HG03103 (cell line): ENCODE measurements around the gene ARL4A.

ENCODE experiments used
- ATAC-seq: cut with Tn5 transposase; IDR thresholded peaks from one replicate; pipeline ENCODE4 v1.9.1; 2021; ENCODE audit warnings: low read depth; ENCODE audit not compliant: unreplicated experiment

ARL4A gene

GRCh38 chr7:12695965-12696364 lies 8.5 kb downstream of the ARL4A start:
- no peak for ATAC-seq

GRCh38 chr7:12699299-12699698 lies 11.9 kb downstream of the ARL4A start:
- ATAC-seq: no peak

DNA sequence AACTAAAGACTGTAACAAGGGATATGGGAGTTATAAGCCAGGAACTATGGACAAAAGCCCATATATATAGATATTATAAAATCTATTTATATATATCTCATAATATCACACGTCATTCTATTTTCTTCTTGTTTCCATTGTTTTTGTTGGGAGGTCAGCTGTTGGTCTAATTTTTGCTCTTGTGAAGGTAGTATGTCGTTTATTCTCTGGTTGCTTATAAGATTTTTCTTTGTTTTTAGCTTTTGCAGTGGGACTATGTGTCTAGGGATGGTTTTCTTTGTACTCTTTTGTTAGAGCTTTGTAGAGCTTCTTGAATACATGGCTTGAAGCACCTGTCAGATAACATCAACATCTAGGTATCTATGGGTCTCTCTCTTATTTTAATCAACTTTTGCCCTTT lies 14.0 kb downstream of the ARL4A start:
- no peak for ATAC-seq

DNA sequence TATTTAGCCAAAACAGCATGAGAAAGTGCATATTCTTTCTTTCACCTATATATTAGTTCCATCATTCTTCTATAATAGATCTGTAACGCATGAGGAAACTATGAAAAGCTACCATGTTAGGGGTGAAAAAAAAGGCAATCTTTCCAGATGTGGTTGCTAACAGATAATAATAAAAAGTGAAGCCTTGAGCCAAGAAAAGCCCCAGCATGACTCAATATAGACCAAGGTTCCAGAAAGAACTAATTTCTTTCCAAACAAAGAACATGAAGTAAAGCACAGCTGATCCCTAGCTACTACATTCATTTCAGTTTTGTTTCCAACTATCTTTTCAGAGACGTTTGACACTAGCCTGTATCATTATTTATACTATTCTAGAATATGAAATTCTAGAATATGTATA lies 16.4 kb downstream of the ARL4A start:
- ATAC-seq: no peak

- no peak for ATAC-seq
Measured at GRCh38 chr7:12705878-12706277, 18.4 kb downstream of the ARL4A start.

DNA sequence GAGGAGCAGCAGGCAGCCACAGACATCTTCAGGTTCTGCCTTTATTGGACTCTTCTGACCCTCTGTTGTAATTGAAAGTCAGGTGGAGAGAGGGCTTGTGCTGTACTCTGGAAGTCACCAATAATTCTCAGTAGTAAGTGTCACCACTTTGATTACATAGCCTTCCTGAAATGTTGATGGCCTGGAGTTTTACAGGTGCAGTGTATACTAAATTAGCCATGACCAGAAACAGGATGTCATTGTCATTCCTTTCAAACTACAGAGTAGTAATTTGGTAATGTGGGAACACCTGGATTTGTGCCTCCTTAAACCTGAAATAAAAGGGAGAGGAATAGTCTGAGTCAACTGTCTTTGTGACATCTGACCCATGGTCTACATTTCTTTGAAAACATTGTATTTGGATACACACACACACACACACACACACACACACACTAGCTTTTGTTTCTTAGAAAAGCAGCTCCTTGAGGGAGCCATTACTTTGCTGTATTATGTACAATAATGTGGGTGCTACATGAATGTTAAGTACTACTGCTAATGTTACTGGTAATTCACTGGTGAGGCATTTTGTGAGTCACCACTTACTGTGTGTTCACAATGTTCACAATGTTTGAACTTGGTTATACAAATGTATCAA lies 19.6 kb downstream of the ARL4A start:
- ATAC-seq: no peak

GRCh38 chr7:12708314-12708713 lies 20.9 kb downstream of the ARL4A start:
- no peak for ATAC-seq

DNA sequence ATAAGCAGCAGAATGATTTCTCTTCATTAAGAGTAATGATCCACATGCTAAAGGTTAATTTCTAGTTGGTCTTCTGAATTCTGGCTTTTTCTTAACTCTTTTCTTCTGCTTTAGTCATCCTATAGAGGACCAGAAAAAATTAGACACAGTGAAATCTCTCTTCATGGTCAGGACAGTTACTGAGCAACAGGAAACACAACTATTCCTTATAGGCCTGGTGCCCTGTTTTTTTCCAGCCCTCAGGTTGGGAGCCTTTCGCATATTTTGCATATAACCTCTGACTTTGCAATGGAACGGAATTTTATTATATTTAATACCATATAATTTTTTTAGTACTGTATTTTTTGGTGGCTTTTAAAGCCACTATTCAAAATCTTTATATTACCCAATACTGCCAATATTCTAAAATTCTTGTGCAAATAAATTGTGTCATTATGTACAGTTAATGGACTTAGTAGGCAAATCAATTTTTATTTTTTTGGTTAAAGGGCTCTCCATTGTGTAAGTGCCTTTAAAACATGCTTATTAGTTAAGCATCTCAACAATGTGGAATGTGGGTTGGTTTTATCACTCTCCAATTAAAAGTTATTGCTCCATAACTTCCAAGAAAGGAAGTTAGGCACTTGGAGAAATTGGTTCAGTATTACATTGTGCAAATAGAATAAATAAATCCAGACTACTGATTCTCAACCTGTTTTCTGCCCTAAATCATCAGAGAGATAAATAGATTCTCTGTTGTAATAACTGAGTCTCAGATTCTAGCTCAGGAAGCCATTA lies 22.5 kb downstream of the ARL4A start:
- no peak for ATAC-seq

DNA sequence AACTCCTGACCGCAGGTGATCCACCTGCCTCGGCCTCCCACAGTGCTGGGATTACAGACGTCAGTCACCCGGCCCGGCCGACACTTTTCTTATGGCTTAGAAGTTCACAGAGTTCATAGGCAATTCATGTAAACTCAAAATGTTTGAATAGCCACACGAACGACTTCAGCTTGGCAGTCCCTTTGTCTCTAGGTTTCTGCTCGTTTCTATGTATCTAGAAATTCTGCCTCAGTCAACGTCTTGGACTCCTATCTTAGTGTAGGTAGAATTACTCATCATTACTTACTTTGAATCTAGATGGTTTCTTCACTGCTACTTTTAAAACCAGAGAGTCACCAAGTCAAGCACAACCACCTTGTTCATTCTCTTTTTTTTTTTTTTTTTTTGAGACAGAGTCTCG lies 23.7 kb downstream of the ARL4A start:
- ATAC-seq: no peak

DNA sequence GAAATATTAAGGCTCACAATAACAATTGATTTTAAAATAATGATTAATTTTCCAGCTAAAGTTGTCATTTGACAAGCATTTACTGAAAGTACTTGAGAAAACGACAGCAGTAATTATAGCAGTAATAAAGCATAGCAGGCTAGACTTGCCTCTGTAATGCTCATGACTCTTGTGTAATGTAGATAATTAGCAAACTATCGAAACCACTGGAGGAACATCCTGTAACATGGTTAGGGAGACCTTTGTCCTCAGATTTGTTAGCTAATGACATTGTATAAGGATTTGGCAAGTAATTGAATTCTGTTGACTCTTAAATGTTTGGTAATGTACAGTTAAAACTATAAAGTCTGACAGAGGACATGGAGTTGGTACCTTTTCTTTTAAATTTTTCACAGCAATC lies 24.8 kb downstream of the ARL4A start:
- ATAC-seq: no peak

- no peak for ATAC-seq
Measured at GRCh38 chr7:12713625-12714378, 26.4 kb downstream of the ARL4A start.

DNA sequence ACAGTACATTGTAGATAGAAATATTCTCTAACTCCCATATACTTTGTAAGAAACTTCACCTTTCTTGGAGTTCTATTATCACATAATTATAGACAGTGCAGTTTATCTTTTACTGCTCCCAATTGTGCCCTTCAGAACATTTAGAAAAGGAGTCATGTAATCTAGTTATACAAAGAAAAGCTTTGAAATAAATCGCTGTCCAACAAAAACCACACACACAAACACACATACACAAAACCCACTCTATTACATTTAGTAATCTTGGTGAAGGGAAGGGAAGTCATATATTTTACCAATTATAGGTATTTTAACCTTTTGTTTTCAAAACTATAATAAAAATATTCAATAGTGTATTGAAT lies 26.9 kb downstream of the ARL4A start:
- no peak for ATAC-seq

DNA sequence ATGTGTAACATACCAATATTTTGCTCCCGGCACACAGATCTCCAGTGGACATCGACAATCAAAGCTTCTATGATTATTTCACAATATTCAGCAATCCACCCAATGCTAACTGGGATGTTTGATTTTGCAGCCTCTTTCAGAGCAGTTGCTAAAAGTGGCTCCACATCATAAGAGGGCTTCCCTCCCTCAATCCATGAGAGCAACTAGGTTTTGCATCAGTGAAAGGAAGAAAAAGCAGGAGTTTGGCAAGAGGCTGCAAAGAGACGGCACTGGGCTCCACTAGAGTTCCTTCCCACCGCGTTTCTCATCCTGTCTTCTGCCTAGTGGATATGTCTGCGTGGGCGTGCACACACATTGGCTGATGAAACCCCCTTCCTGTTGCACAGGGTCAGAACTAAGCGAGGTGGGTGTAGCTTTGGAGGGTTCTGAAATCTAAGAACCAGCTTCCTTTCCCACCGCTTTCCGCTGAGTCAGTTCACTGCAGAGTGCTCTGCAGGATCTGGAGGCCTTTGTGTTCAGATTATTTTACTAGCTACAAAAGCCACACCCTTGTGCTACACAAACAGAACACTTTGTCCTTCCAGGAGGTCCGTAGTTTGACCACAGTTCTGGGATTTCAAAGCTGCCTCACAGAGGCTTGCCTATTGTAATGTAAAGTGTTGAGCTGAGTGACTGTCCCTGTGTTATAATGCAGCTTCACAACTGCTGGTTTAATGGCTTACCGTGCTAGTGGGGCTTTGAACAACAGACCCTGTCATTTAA lies 28.1 kb downstream of the ARL4A start:
- ATAC-seq: no peak

- ATAC-seq: no peak
Measured at GRCh38 chr7:12716134-12716681, 28.8 kb downstream of the ARL4A start.

DNA sequence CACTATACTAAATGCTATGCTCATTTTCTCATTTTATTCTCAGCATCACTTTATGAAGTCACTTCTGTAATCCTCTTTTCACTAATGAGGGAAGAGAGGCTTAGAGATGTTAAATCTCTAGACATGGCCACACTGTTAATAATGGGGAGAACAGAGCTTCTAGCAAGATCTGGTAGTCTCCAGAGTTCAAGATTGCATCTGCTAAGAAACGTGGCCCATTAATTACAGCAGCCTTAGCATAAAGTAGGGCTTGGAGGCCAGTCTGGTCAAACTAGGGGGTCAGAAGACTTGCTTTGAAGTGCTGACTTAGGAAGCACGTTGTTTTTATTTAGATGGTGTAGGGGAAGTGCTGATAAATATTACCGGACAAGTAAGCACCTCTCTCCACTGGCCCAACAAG lies 29.3 kb downstream of the ARL4A start:
- ATAC-seq: no peak

DNA sequence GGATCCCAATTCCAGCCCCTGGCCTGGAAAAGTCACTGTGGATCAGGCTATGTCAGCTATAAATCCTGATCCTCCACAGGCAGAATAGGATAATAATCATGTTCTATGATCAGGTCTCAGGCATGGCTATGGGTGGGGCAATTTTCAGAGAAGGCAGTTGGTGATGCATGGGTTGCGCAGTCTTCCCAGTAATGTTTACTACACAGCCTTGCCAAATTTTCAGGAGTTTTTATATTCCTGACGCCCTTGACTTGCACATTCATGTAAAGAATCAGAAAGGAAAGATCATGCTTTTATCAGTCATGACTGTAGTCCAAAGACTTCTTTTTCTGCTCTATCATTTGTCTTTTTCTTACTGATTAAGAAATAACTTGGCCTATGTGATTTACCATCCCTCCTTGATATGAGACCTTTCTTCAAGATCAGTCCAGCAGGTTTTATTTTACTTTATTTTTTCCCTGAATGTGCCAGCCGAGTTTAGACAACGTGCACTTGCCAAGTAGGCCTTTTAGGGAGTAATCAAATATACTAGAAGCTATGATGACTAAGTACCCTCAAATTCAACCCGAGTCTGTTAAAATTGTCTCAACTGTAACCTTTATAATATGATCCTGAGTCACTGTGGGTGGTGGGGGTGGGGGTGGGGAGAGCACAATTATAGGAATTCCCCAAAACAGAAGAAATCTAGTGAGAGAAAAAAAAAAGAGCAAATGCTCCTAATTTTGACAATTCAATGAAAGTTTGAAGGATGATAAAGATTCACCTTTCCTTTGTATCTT lies 31.9 kb downstream of the ARL4A start:
- ATAC-seq: no peak

DNA sequence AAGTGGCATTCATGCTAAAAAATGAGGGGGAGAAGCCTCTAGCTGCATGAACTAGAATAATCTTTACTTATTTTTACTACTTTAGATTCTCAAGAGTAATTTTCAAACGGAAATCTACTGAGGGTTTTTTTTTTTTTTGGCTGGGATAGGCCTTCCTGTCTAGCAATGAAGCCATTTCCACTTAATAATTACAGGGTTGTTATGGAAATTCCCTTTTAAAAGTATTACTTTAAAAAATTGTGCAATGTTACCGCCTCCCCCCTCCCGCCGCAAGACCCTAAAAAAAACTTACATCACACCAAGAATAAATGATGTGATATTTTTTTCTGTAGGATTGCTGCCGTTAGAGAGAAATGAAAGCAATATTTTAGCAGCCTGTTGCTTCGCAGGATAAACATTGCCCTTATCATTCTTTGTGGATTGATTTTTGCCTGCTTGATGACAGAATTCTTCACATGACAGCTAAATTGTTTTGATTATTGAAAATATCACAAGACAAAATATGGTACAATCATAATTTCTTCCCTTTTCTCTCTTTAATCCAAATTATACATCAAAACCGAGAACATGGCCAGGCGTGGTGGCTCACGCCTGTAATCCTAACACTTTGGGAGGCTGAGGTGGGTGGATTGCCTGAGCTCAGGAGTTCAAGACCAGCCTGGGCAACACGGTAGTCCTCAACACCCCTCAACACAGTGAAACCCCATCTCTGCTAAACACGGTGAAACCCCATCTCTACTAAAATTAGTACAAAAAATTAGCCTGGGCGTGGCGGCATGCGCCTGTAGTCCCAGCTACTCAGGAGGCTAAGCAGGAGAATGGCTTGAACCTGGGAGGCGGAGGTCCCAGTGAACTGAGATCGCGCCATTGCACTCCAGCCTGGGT lies 32.8 kb downstream of the ARL4A start:
- no peak for ATAC-seq

GRCh38 chr7:12721286-12721830 lies 33.9 kb downstream of the ARL4A start:
- no peak for ATAC-seq

DNA sequence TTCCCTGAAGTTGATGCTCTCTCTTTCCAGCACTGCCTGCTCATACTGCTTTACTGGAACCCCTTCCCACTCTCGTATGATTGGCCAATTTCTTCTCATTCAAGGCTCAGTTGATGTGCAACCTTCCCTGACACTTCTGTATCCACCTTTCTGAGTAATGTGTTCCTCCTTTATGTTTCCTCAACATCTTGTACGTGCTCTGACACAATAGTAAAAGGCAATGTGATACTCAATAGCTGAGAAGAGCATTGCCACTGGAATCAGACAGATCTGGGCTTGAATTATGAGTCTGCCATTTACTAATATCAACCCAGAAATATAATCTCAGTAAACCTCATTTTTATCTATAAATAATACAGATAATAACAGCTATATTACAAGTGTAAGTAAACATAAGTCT lies 34.7 kb downstream of the ARL4A start:
- ATAC-seq: no peak
